ENCODE measurements around the gene WFDC8.

The WFDC8 gene

DNA sequence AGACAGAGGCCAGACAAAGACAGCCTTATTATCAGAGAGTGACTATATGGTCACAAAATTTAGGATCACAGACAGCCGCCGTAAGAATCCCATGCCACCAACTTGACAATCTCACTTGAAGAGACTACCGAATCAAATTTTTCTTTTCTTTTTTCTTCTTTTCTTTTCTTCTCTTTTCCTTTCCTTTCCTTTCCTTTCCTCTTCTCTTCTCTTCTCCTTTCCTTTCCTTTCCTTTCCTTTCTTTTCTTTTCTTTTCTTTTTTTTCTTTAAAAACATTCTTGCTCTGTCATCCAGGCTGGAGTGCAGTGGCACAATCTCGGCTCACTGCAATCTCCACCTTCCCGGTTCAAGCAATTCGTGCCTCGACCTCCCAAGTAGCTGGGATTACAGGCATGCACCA is 30.7 kb downstream of the WFDC8 start:
- no peak for DNase-seq (ENCODE audit: low read depth)

DNA sequence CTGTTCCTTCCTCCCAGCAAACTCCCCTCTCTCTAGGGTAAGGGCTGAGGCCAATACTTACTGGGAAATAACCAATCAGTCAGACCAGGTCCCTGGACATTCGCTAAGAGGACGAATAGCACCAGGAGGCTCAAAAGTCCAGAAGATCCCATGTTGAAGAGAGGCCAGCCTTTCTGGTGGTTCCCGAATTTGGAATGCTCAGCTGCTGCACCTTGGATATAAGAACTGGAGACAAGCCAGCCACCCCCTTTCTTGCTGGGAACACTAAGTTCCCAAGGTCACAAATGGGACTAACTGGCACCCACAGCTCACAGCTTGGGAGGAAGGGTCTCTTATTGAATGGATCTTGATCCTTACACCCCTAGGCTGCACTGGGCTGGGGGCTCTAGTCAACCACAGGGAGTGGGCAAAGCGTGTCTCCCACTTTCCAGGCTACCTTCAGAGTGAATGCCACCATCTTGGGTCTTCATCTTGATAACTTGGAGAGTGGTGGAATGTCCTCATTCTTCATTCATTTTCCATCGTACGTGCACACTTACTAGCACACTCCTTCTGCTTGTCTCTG is 31.8 kb downstream of the WFDC8 start, which contains the start of gene EPPIN:
Gene EPPIN, minus strand, starts transcription at position 196 of the 565 bp plus-strand sequence. Its CDS starts 44 bp downstream, at position 152.
- no peak for DNase-seq (ENCODE audit: low read depth)

- DNase-seq (ENCODE audit: low read depth) = no peak
These were observed 33.2 kb downstream of the WFDC8 start for GRCh38 chr20:45545754-45546453.

- DNase-seq (ENCODE audit: low read depth) = no peak
These were observed 33.7 kb downstream of the WFDC8 start for GRCh38 chr20:45545351-45545750.

DNA sequence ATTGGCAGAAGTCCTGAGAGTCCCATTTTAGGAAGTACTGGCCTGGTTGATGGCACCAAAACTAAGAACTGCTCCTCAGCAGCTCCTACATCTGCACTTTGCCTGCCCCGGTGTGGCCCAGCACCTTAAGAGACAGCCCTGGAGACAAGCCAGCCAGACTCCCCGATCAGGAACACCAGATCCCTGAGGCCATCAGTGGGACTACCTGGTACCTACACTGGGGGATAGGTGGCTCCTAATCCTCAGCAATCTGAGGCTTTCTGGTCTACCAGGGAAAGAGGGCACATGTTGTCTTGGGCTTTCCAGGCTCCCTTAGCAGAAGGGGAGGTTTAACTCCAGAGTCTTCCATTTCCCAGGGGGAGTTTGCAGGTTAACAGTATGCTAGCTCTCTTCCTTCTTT is 39.7 kb downstream of the WFDC8 start, which contains the start of gene WFDC6:
Gene WFDC6, minus strand, starts transcription at position 101 of the 400 bp plus-strand sequence. Its CDS starts 75 bp downstream, at position 26.
- DNase-seq (ENCODE audit: low read depth) = no peak

DNA sequence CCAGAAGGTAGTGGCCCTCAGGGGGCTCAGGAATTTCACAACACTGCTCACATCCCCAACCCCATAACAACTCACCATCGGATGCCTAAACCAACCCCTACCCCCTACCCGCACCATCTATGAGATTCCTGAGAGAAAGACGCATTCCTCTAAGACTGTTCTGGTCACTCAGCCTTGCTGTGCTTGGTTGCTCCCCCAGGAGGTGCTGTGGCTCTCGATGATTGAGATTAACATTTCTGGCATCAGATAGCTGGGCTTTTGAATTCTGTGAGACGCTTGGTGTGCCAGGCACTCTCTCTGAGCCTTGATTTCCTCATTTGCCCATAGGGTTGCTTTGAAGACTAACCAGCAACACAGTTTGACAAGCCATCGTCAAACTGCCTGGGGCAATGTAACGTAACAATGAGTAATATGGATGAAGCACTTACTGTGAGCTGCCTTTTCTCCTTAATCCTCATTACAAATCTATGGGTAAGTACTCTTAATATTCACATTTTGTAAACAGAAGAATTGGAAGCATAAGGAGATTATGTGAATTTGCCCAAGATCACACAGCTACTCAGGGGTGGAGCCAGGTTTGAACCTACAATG is 40.8 kb downstream of the WFDC8 start:
- DNase-seq (ENCODE audit: low read depth) = no peak

DNA sequence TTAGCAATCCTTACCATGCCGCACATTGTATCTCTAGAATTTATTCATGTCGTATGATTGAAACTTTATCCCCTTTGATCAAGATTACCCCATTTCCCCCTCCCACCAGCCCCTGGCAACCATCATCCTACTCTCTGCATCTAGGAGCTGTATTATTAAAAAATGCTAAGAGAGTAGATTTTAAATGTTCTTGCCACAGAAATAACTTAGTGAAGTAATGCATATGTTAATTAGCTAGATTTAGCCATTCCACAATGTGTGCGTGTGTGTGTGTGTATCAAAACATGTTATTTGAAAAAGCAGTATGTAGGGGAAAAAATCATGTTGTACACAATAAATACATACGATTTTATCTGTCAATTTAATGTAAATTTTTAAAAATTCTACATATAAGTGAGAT is 51.8 kb downstream of the WFDC8 start:
- no peak for DNase-seq (ENCODE audit: low read depth)

- DNase-seq (ENCODE audit: low read depth) = no peak
These were observed 55.3 kb downstream of the WFDC8 start for GRCh38 chr20:45523821-45524220.

DNA sequence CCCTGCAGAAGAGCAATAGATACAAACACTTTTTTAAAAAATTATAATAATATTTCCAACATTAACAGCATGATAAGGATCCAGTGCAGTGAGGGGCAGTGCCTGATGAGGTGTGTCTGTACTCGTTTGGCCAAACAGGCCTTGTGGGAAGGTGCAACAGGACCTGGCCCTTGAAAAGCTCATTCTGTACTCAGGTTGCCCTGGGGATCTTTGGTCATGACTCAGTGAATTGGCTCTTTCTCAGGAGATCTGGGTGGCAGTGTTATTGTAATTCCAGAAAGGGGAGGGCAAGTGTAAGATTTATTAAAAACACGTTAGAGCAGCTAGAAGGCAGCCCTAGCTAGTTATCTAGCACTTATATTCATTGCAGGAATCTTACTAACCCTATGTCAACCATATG is 60.8 kb downstream of the WFDC8 start:
- no peak for DNase-seq (ENCODE audit: low read depth)

DNA sequence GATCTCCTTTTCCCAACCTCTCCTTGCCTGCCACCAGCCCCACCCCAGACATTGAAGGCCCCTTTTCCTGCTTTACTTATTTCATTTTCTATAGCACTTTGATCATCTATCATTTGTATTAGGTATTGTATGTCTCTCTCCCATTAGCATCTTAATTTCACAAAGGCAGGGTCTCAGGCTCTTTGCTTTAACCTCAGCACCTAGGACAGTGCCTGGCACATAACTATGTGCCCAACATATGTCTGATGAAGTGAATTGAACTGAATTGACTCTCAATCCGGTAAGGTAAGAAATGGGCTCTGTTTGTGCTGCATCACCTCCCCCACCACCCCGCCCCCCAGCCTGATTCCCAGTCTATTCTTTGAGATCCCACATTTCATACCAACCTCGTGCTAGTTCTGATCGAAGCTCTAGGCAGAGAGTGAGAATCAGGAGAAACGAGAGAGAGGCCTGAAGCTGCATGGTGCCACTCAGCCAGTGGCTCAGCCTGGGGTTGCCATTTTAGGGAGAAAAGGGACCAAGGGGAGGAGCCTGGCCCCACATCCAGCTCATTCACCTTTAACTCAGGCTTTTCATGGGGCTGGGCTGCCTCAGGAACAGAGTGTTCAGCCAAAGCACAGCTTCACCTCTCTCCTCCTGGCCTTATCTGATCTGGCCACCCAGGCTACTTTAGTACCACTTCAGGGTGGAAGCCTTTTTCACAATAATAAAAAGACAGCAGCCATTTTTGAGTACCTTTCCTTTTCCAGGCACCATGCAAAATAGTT is 63.8 kb downstream of the WFDC8 start, which contains the start of gene SPINT3:
Gene SPINT3, minus strand, starts transcription at position 476 of the 767 bp plus-strand sequence. Its CDS starts 14 bp downstream, at position 462.
- no peak for DNase-seq (ENCODE audit: low read depth)

DNA sequence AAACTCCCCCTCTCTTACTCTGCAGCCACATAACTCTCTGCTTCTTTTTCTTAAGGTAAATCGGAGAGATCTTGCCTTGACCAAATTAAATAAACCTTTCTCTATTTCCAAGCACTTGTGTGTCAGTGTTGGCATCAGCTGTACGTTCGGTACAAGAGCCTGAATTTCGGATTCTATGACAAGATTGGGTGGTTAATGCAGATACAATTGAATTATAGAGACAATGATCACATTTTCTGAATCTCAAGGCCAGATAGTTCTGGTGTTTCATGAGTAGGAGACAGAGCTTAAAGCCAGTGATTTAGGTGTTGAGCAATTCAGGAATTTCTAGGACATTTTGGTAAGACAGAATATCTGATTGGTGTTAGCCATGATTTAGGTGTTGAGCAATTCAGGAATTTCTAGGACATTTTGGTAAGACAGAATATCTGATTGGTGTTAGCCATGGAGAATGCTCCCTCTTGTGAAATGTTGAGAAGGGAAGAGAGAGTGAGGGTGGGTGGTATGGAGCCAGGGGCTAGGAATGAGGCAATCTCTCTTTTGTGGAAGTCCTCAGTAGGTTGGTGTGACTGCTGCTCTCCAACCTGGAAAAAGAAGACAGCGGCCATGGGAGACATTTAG is 68.7 kb downstream of the WFDC8 start:
- DNase-seq (ENCODE audit: low read depth) = no peak

DNA sequence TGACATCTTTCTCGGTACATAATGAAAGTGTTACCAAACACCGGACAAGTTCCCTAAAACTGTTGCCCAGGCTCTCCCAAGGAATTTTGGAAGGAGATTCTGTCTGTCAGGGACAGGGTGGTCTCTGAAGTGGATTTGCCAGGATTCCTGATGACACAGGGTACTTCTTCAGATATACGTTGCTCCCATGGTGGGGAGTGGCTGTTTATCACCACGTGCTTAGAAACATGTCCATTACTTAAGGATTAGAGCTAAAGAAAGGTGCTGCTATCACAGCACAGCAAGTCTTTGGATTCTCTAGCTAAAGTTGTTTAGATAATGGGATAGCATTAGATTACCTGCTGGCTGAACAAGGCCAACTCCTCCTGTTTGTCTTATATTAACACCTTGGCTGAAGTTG is 70.0 kb downstream of the WFDC8 start:
- DNase-seq (ENCODE audit: low read depth) = no peak

- no peak for DNase-seq (ENCODE audit: low read depth)
These were observed 70.8 kb downstream of the WFDC8 start for GRCh38 chr20:45508068-45508886.

- DNase-seq (ENCODE audit: low read depth) = no peak
These were observed 71.9 kb downstream of the WFDC8 start for GRCh38 chr20:45507011-45507820.

DNA sequence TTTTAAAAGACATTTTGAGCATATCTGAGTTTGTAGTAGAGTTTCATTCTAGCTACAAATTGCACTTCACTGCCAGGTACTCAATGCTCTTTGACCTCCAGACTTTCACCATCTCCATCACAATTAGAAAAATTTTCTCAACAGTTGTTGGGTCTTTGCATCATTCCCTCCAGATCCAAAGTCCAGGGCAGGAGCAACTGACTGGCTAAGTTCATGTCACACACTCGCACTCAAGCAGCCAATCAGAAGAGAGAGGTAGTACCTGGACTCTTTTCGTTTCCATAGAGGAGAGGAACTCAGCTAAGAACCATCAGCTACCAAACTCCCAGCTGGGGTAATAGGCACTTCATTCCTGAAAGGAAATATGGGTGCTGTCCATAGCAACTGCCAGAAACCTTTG is 72.7 kb downstream of the WFDC8 start:
- DNase-seq (ENCODE audit: low read depth) = no peak

GRCh38 chr20:45503403-45503802 is 75.7 kb downstream of the WFDC8 start:
- DNase-seq (ENCODE audit: low read depth) = no peak

- no peak for DNase-seq (ENCODE audit: low read depth)
These were observed 76.5 kb downstream of the WFDC8 start for GRCh38 chr20:45502561-45502960.
